Non-pigmented ciliary epithelial cell (primary cell): Measurements from ENCODE around the gene NUP42.
"Not testable (repeated sequence)": the region's sequence is repeated elsewhere in the genome, so short reads cannot be mapped to it uniquely, and the experiment has no call there.

Experiments
- DNase-seq: peaks from one replicate; pipeline ENCODE4 v3.0.0-alpha.2; 2010; ENCODE audit warnings: low read depth

The NUP42 gene

GRCh38 chr7:23204241-23204640 is 22.4 kb downstream of the NUP42 start:
- DNase-seq, result no peak

DNA sequence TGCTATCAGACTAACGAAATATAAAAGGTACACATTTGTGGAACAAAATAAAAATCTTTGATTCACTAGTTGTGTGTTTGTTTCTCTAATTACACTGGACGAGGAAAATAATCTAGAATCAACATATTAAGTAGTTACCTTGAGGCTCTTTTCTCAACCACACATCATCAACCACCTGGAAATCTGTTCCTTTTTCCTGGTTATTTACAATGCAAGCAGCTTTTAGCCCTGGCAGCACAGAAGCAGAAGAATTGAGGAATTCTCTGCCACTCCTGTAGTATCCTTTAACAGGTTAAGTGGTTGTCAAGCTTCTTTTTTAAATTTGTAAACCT is 23.7 kb downstream of the NUP42 start:
- DNase-seq, result no peak

DNA sequence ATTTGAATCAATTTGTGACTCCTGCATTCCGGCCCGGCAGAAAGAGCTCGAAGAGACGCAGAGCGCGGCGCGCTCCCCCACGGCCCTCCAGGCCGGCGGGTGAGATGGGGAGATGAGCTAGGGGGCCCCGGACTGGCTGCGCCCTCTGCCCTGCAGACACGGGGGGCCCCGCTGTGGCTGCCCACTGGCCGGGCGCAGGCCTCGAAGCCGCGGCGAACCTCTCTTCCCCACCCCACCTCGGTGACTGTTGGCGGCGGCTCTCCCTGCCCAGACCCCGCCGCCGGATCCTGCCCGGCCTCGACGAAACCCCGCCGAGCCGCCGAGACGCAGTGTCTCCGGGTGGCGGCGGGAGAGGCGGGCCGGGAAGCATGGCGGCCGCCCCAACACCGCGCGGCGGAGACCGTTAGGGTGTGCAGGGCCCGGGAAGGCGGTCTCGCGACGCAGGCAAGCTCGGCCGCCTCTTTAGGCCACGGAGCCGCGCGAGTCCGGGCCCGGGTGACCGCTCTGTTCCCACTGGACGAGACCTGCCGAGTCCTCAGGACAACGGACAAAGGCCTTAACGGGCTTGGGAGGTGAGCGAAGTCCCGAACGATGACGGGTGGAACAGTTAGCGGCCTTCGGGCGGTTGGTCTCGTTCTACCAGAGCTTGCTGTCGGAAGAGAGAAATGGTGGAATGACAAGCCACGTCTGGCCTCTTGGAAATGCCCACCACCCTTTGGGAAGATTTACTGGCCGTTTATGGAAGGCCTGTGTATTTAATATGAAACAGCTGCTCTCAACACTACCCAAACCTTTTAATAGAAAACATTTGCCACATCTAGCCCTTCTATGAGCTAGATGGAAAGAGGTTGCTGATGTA is 24.3 kb downstream of the NUP42 start:
- DNase-seq, result no peak

DNA sequence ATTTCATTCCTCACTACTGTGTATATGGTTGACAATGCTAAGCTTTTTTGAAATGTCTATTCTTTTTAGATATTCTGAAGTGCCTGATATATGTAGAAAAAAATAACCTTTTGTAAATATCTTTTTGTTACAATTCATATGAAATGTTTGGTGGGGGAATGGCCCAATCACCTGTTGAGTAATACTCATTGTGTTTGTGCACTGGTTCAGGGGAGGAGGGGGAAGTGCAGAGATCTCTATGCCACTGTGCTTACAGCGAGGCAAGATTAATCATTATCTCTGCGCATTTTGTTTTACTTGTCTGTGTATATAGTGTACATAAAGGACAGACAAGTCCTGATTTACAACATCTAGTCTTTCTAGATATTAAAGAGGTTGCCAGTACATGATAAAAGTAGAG is 25.2 kb downstream of the NUP42 start:
- no peak for DNase-seq

DNA sequence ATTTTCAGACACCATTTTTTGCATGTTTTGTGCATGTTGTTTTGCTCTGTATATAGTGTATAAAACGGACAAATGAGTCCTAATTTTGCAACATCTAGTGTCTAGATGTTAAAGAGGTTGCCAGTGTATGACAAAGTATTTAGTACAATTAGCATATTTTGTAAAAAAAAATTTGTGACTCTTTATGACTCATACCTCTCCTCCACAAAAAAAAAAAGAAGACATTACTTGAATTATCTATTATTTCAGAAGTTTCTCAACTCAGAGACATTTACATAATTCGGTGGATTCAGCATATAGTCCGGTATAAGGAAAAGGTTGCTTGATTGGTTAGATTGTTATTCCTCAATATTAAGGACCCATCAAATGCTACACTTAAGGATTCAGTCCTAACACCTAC is 26.0 kb downstream of the NUP42 start:
- no peak for DNase-seq

DNA sequence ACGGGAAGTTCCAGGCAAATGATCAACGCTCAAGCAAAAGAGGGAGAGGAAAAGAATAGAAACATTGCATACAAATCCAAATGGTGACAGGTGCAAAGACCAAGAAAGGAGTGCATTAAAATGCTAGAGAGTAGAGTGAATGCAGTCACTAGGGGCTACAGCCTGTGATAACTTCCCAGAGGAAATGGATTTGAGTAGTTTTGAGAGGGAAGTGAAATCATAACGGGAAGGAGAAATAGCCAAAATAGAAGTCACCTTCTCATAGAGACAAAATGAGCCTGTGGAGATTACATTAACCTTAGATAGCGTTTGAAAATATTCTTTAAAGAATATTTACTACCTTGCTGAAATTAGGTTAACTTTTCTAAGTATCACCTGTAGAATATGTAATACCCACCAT is 26.5 kb downstream of the NUP42 start:
- no peak for DNase-seq

- no peak for DNase-seq
These were observed 28.7 kb downstream of the NUP42 start for GRCh38 chr7:23210506-23210905.

DNA sequence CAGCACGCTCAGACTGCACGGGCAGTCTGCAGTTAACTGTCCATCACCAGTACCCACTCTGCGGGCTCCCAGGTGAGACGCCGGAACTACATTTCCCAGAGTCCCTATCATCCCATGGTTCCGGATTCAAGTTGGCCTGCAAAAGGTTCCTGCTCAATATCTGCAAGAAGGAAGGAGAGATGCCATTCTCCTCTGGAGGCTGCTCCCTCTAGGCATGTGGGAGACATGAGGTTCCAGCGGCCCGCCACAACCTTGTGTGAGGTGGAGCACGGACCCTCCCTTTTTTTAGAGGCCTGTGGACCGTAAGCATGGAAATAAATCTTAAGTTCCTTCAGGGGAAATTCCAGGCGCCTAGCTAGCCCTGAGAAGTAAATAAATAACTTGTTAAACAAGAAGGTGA is 29.7 kb downstream of the NUP42 start:
- no peak for DNase-seq

- no peak for DNase-seq
These were observed 30.5 kb downstream of the NUP42 start for GRCh38 chr7:23212395-23212794.

DNA sequence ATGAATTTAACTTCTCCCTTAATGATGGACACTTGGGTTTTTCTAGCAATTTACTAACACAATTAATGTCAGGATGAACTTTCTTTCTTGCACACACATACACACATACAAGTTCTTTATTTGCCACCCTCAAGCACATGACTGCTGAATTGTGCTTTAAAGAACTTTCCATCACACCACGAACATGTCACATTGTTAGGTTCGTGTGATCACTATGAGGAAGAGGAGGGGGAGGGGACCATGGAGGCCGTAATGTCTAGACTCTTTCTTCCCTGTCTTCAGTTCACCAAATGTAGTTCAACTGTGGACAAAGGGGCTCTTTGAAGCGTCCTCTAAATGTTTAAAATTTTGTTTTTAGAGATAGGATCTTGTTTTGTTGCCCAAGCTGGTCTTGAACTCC is 31.0 kb downstream of the NUP42 start:
- DNase-seq, result no peak

DNA sequence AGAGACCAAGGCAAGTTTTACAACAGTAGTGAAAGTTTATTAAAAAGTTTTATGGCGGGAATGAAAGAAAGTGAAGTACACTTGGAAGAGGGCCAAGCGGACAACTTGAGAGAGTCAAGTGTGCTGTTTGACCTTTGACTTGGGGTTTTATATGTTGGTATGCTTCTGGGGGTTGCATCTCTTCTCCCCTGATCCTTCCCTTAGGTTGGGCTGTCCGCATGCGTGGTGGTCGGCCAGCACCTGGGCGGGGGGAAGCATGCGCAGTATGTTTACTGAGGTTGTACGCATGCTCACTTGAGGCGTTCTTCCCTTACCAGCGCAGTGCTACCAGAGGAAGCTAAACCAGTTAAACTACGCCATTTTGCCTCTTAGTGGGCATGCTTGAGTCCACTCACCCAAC is 31.9 kb downstream of the NUP42 start:
- no peak for DNase-seq

- no peak for DNase-seq
These were observed 32.6 kb downstream of the NUP42 start for GRCh38 chr7:23214423-23214822.

- DNase-seq, result no peak
These were observed 33.1 kb downstream of the NUP42 start for GRCh38 chr7:23214938-23215337.

DNA sequence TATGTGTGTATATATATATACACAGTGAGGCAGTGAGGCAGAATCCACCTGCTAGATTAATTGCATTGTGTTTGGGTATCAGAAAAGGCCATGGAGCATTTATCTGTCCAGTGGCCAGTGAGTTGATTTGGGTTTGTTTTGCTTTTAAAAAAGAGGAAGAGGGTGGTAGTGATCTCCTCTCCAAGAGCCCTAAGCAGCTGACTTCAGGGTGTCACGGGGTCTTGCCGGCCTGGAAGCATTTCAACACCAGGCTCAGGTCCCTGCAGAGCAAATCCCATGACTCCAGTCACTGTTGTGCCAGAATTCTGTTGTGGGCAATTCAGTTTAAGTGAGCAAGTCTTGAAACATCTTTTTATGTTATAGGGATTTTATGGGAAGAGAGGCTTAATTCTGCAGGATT is 34.2 kb downstream of the NUP42 start:
- DNase-seq, result no peak

GRCh38 chr7:23218196-23218595 is 36.3 kb downstream of the NUP42 start:
- DNase-seq, result no peak

- DNase-seq, result no peak
These were observed 39.0 kb downstream of the NUP42 start for GRCh38 chr7:23220690-23221305.

DNA sequence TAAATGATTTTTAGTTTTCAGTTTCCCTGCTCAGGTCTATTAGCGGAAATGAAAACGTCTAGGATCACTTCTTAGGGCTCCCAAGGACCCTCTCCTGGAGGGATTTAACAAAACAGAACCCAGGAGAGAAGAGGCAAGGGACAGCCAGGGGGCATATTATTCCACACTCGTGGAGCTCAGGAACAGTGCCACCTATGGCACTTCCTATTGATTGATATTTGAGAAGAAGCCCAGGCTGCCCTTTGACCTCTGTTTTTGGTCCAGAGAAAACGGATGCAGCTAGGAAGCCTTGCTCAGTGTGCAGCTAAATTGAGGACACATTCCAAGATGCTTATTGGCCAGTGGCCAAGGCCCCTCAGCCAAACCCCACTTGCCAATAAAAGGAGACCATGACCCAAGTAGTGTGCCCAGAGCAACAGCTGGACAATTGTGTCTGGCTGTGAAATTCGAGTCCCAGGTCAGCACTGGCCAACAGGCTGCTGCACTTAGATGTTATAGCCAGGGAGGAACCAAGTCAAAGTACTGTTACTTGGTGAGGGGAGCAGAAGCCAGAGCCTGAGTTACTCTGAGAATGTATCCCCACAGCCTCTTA is 40.7 kb downstream of the NUP42 start:
- no peak for DNase-seq

- not testable (repeated sequence) for DNase-seq
These were observed 42.5 kb downstream of the NUP42 start for GRCh38 chr7:23224364-23224763.

GRCh38 chr7:23226844-23227450 is 45.1 kb downstream of the NUP42 start:
- DNase-seq, result no peak

DNA sequence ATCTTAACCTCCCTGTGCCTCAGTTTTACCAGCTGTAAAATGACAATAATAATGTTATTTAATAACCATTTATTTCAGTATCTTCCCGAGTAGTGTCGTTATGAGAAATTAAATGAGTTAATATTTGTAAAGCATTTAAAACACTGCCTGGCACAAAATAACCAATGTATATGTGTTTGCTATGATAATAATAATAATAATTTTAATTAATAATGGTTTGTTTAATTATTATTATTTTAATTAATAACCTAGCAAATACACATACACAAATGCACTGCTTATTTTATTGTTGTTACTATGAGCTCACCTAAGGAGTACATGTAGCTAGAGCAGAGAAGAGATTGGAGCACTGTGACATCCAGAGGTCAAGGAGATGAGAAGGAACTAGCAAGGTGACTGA is 46.6 kb downstream of the NUP42 start:
- DNase-seq, result no peak

GRCh38 chr7:23230641-23231101 is 48.8 kb downstream of the NUP42 start:
- no peak for DNase-seq

DNA sequence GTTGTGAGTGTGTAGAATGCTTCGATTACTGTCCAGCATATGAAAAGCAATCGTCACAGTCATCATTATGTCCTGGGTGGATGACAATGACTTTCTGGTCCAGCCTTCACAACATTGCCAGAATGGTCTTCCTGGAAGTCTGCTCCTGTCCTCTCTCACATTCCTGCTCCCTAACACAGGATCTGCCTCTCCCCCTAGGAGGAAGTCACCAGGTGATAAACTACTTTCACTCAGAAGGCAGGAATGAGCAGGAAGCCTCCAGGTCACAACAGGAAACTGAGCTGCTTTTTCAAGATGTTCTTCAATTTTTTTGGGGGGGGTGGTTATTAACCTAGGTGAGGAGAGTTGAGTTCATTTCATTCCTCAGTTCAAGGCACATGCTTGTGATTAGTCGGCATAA is 51.1 kb downstream of the NUP42 start:
- no peak for DNase-seq
